ENCODE results near the gene DNAJC1.
A peak's percentile ranks its signal among the peaks of the same experiment; 100 is the strongest.
"Not testable (repeated sequence)": the region's sequence is repeated elsewhere in the genome, so short reads cannot be mapped to it uniquely, and the experiment has no call there.

DNAJC1 gene

GRCh38 chr10:22003177-22003963 lies at the start of gene DNAJC1:
TSS of gene DNAJC1 (minus strand) at chr10:22003730. CDS start at chr10:22003434, 296 bp downstream.
- DNase-seq (ENCODE audit: low spot score): peak; percentile 97

- DNase-seq (ENCODE audit: low spot score): no peak
Measured at GRCh38 chr10:22053048-22053447, 49.5 kb upstream of the DNAJC1 start.

- no peak for DNase-seq (ENCODE audit: low spot score)
Measured at GRCh38 chr10:22049635-22050034, 46.1 kb upstream of the DNAJC1 start.

- DNase-seq (ENCODE audit: low spot score): no peak
Measured at GRCh38 chr10:22047812-22048211, 44.3 kb upstream of the DNAJC1 start.

GRCh38 chr10:22043327-22043633 lies 39.8 kb upstream of the DNAJC1 start:
- no peak for DNase-seq (ENCODE audit: low spot score)

- no peak for DNase-seq (ENCODE audit: low spot score)
Measured at GRCh38 chr10:22042557-22043326, 39.2 kb upstream of the DNAJC1 start.

- no peak for DNase-seq (ENCODE audit: low spot score)
Measured at GRCh38 chr10:22034333-22034732, 30.8 kb upstream of the DNAJC1 start.

GRCh38 chr10:22032268-22032667 lies 28.7 kb upstream of the DNAJC1 start:
- DNase-seq (ENCODE audit: low spot score): not testable (repeated sequence)

GRCh38 chr10:22030421-22030820 lies 26.9 kb upstream of the DNAJC1 start:
- no peak for DNase-seq (ENCODE audit: low spot score)

- DNase-seq (ENCODE audit: low spot score): no peak
Measured at GRCh38 chr10:22029445-22030236, 26.1 kb upstream of the DNAJC1 start.

GRCh38 chr10:22027364-22028238 lies 24.1 kb upstream of the DNAJC1 start:
- DNase-seq (ENCODE audit: low spot score): no peak

GRCh38 chr10:22026287-22026686 lies 22.8 kb upstream of the DNAJC1 start:
- DNase-seq (ENCODE audit: low spot score): no peak

GRCh38 chr10:22023508-22023907 lies 20.0 kb upstream of the DNAJC1 start:
- no peak for DNase-seq (ENCODE audit: low spot score)

- DNase-seq (ENCODE audit: low spot score): no peak
Measured at GRCh38 chr10:22022257-22023032, 18.9 kb upstream of the DNAJC1 start.

- DNase-seq (ENCODE audit: low spot score): not testable (repeated sequence)
Measured at GRCh38 chr10:22021144-22021543, 17.6 kb upstream of the DNAJC1 start.

- DNase-seq (ENCODE audit: low spot score): no peak
Measured at GRCh38 chr10:22017283-22018020, 13.9 kb upstream of the DNAJC1 start.

GRCh38 chr10:22016046-22016705 lies 12.6 kb upstream of the DNAJC1 start:
- no peak for DNase-seq (ENCODE audit: low spot score)

GRCh38 chr10:22010973-22011408 lies 7.5 kb upstream of the DNAJC1 start:
- peak; percentile 8 for DNase-seq (ENCODE audit: low spot score)

- DNase-seq (ENCODE audit: low spot score): no peak
Measured at GRCh38 chr10:22010539-22010938, 7.0 kb upstream of the DNAJC1 start.

Measured in AG08395 (cell line).